K562 (cell line): ENCODE results near the gene ZNF862. TPM values are rescaled to one million over a fixed set of nuclear protein-coding genes. Genes with fewer than 3 reads are reported as not detected.

Experiments used
- ATAC-seq: fragments of 200-7000 bp; cut with Tn5 transposase; 3 replicates; pipeline ENCODE4 v1.9.1; 2020; ENCODE audit warnings: moderate library complexity
- BruUV-seq: library from RNA; stranded (reverse); fragments of 400-500 nt; replicated peaks from 2 replicates; lab custom pipeline; 2021; lab: Mats Ljungman, UMichigan
- CTCF ChIA-PET: fragments of 300-600 bp; formaldehyde crosslinking; extraction: SDS; loops from one replicate; lab custom pipeline; 2021; ENCODE audit warnings: low intra/inter-chr PET ratio; lab: Yijun Ruan, JAX
- POLR2A ChIA-PET: fragments of 300-600, 350-650 bp; sonication (Branson Sonifier 250); formaldehyde crosslinking; extraction: SDS; loops from one replicate; lab custom pipeline; 2021; ENCODE audit warnings: antibody characterized with exemption, inconsistent platforms; lab: Yijun Ruan, JAX
- DNase-seq, 4 experiments: peaks; one replicate each; pipeline versions ENCODE4 v3.0.0 to v3.0.0-alpha.2; 2011 to 2018; ENCODE audit warnings: low spot score in 3 of 4, mixed read lengths in 3 of 4; ENCODE audit errors: extremely low read depth in 1 of 4
- FAIRE-seq: peaks from 2 replicates; lab custom pipeline; 2011; peaks lifted over from hg19 to GRCh38; lab: Jason Lieb, UNC
- H2AFZ ChIP-seq: 2 replicates; pipeline ENCODE4 v1.6.0; 2011; ENCODE audit warnings: low read depth, low read length, control low read depth, inconsistent platforms
- H3K27ac ChIP-seq: fragments of 200-600 bp; 3 replicates; pipeline ENCODE4 v1.8.0; 2011; ENCODE audit warnings: low read depth, mild to moderate bottlenecking, control low read depth, inconsistent platforms, low read length, moderate library complexity, mixed read lengths; ENCODE audit errors: extremely low read depth
- H3K27me3 ChIP-seq, 2 experiments: fragments of 300-600 bp in 1 of 2; 2 replicates in 1 of 2; 3 replicates in 1 of 2; pipeline versions ENCODE4 v1.6.0 to v1.8.0; 2011; ENCODE audit warnings: inconsistent platforms in 2 of 2, low read length in 2 of 2, mild to moderate bottlenecking in 1 of 2, mixed read lengths in 1 of 2, moderate library complexity in 1 of 2; ENCODE audit not compliant: control insufficient read depth in 2 of 2, insufficient read depth in 2 of 2
- H3K36me3 ChIP-seq: fragments of 300-600 bp; 3 replicates; pipeline ENCODE4 v1.8.0; 2011; ENCODE audit warnings: mild to moderate bottlenecking, low read length, inconsistent platforms; ENCODE audit not compliant: control insufficient read depth, insufficient read depth
- H3K4me1 ChIP-seq, 2 experiments: fragments of 200-600 bp in 1 of 2; replicated peaks in 1 of 2; 2 replicates in 1 of 2; 3 replicates in 1 of 2; pipeline versions ENCODE4 v1.5.1 to v1.8.0; 2011; ENCODE audit warnings: inconsistent platforms in 2 of 2, low read length in 2 of 2, mild to moderate bottlenecking in 1 of 2, mixed read lengths in 1 of 2, moderate library complexity in 1 of 2; ENCODE audit not compliant: control insufficient read depth in 2 of 2, insufficient read depth in 2 of 2
- H3K4me2 ChIP-seq: 2 replicates; pipeline ENCODE4 v1.6.1; 2011; ENCODE audit warnings: low read length, control low read depth, inconsistent platforms, mixed read lengths; ENCODE audit not compliant: insufficient read depth
- H3K4me3 ChIP-seq: fragments of 200-600 bp; sonication (generic), shearing (Covaris generic); 2 replicates; pipeline ENCODE4 v1.5.1; 2016; ENCODE audit warnings: control low read depth, inconsistent platforms
- H3K79me2 ChIP-seq: fragments of 200-600 bp; 3 replicates; pipeline ENCODE4 v1.8.0; 2011; ENCODE audit warnings: low read length, inconsistent platforms; ENCODE audit not compliant: control insufficient read depth, insufficient read depth
- H3K9ac ChIP-seq, 2 experiments: 2 replicates each; pipeline versions ENCODE4 v1.6.0 to v1.6.1; 2011; ENCODE audit warnings: low read depth in 2 of 2, low read length in 2 of 2, control low read depth in 1 of 2, inconsistent platforms in 1 of 2, mild to moderate bottlenecking in 1 of 2, mixed read lengths in 1 of 2; ENCODE audit not compliant: insufficient read depth in 1 of 2
- H3K9me1 ChIP-seq: one replicate; pipeline ENCODE4 v1.6.0; 2011; ENCODE audit warnings: inconsistent platforms, mild to moderate bottlenecking, low read length, moderate library complexity; ENCODE audit not compliant: control insufficient read depth, insufficient read depth
- H3K9me3 ChIP-seq: replicated peaks from 2 replicates; pipeline ENCODE4 v1.5.1; 2011; ENCODE audit warnings: low read depth, low read length, inconsistent platforms; ENCODE audit not compliant: control insufficient read depth, insufficient read depth
- H4K20me1 ChIP-seq: replicated peaks from 2 replicates; pipeline ENCODE4 v1.6.1; 2011; ENCODE audit warnings: low read length, inconsistent platforms, mixed read lengths; ENCODE audit not compliant: control insufficient read depth, insufficient read depth
- E2F6 ChIP-seq, 2 experiments: IDR thresholded peaks; 2 replicates each; pipeline ENCODE4 v1.6.1; 2011; ENCODE audit warnings: borderline replicate concordance in 1 of 2, control low read depth in 1 of 2, low read depth in 1 of 2, low read length in 1 of 2, mild to moderate bottlenecking in 1 of 2, mixed read lengths in 1 of 2, moderate library complexity in 1 of 2; ENCODE audit not compliant: insufficient read depth in 1 of 2, insufficient read length in 1 of 2, poor library complexity in 1 of 2, severe bottlenecking in 1 of 2; ENCODE audit errors: extremely low read depth in 1 of 2
- ELF2 ChIP-seq: fragments of 250-450 bp; sonication (Bioruptor Pico); IDR thresholded peaks from 2 replicates; pipeline ENCODE4 v1.5.0; 2021; ENCODE audit warnings: mild to moderate bottlenecking
- L3MBTL2 ChIP-seq: fragments of 450-650 bp; IDR thresholded peaks from 2 replicates; pipeline ENCODE4 v1.6.1; 2016; ENCODE audit warnings: mild to moderate bottlenecking, moderate library complexity
- LCOR ChIP-seq: sonication (generic); formaldehyde crosslinking; IDR thresholded peaks from 2 replicates; pipeline ENCODE4 v1.8.0; 2022; ENCODE audit warnings: mild to moderate bottlenecking, missing genetic modification reagents
- MAX ChIP-seq: sonication (generic); formaldehyde crosslinking; IDR thresholded peaks from 2 replicates; pipeline ENCODE4 v1.9.0; 2022; ENCODE audit warnings: mild to moderate bottlenecking, missing genetic modification reagents
- PRDM10 ChIP-seq: fragments of 450-650 bp; IDR thresholded peaks from 2 replicates; pipeline ENCODE4 v1.6.1; 2018; ENCODE audit not compliant: partially characterized antibody
- RBM22 ChIP-seq: fragments of 200-400 bp; formaldehyde crosslinking; IDR thresholded peaks from 2 replicates; pipeline ENCODE4 v1.6.1; 2018; ENCODE audit warnings: low read length, low read depth; ENCODE audit not compliant: poor library complexity, severe bottlenecking
- RBM34 ChIP-seq: fragments of 200-400 bp; formaldehyde crosslinking; IDR thresholded peaks from 2 replicates; pipeline ENCODE4 v1.6.1; 2018; ENCODE audit warnings: low read length, borderline replicate concordance; ENCODE audit not compliant: insufficient read depth
- SRSF9 ChIP-seq: fragments of 200-400 bp; formaldehyde crosslinking; IDR thresholded peaks from 2 replicates; pipeline ENCODE4 v1.6.1; 2017; ENCODE audit warnings: low read depth, low read length, borderline replicate concordance
- ZC3H8 ChIP-seq: fragments of 450-650 bp; IDR thresholded peaks from 2 replicates; pipeline ENCODE4 v1.6.1; 2017
- ZNF121 ChIP-seq: sonication (generic); formaldehyde crosslinking; conservative IDR thresholded peaks from 2 replicates; pipeline ENCODE4 v1.8.0; 2022; ENCODE audit warnings: missing genetic modification reagents
- ZNF224 ChIP-seq: sonication (generic); formaldehyde crosslinking; IDR thresholded peaks from 2 replicates; pipeline ENCODE4 v1.8.0; 2022; ENCODE audit warnings: mild to moderate bottlenecking, missing genetic modification reagents
- WGBS: fragments of 100-300 bp; shearing (Covaris generic); methylation state at CpG from one replicate; pipeline ENCODE4 v1.1.6; 2016; ENCODE audit warnings: low coverage, mixed read lengths; ENCODE audit not compliant: insufficient coverage; ENCODE audit errors: missing lambda C conversion rate; 5-methylcytosine and 5-hydroxymethylcytosine counted together
- in situ Hi-C: fragments of 300-500 bp; cut with MboI; formaldehyde crosslinking; loops from 4 replicates; pipeline ENCODE4 v1.15.0; 2018; ENCODE audit warnings: inconsistent platforms, mixed read lengths
- intact Hi-C: fragments of 100-400 bp; cut with micrococcal nuclease; formaldehyde crosslinking; loops from 2 replicates; pipeline ENCODE4 v1.14.2; 2022
- polyA plus RNA-seq, 8 experiments: library from polyadenylated mRNA; depleted of rRNA in 4 of 8; stranded (reverse) in 5 of 8; unstranded in 3 of 8; fragments of >200 nt; fragmentation: Nextera tagmentation in 2 of 8; fragmentation: Illumina TruSeq in 1 of 8; extraction: Ambion mirVana in 2 of 8; extraction: Trizol in 1 of 8; gene quantifications; 2 replicates each; pipeline versions ENCODE4 v1.2.1 to v1.2.3, GENCODE V29; 2011 to 2014; ENCODE audit warnings: inconsistent platforms in 1 of 8, missing spikeins in 1 of 8
- total RNA-seq, 7 experiments: library from RNA; depleted of rRNA in 6 of 7; stranded (reverse); fragments of >200 nt in 6 of 7; fragmentation: Illumina TruSeq in 2 of 7; extraction: Trizol in 2 of 7; gene quantifications; 2 replicates each; pipeline versions ENCODE4 v1.2.1 to v1.2.3, GENCODE V29; 2011 to 2021; ENCODE audit warnings: low replicate concordance in 1 of 7

The ZNF862 gene
- total and polyA plus RNA-seq, 9 of the 15 experiments (the other 6 are each of a cell fraction or from before 2014, with no cell fraction given) = 1.1 to 3.9 (median 2.6) TPM

- Histone ChIP-seq H3K79me2 (no peaks in the 10 kb centered on the region), H3K4me3 (no peak overlapping the region), H3K27ac (no peak overlapping the region), H3K9ac (peak overlapping the region in 1 of 2 experiments; percentile 54; a peak in 1 of 4 replicates), H3K4me2 (no peak overlapping the region), H3K4me1 (peaks cover 9 to 77% of the 10 kb centered on the region in 2 experiments), H4K20me1 (peaks cover 40% of the 10 kb centered on the region), H3K9me3 (no peaks in the 10 kb centered on the region), H3K27me3 (peaks cover 29 to 93% of the 10 kb centered on the region in 2 experiments; a peak in 4 of 5 replicates), H2AFZ (no peak overlapping the region), H3K36me3 (no peaks in the 10 kb centered on the region), H3K9me1 (no peaks in the 10 kb centered on the region)
- no TSS peak for BruUV-seq
- FAIRE-seq = no peak
- POLR2A ChIA-PET = interaction anchor here (0.9 kb wide), 1 partner anchor 13 kb away, joined by 3 read pairs; no protein-coding TSS in a partner anchor
- in situ Hi-C loops (no loop called here), intact Hi-C loops (no loop called here)
- CTCF ChIA-PET = no interaction called here
- peak; percentile 10 for ATAC-seq
- WGBS = 13% methylated on average over 30 of the region's 30 CpGs
- no peak for DNase-seq
- peak; percentile 63; the same call in 1 of the 2 replicates for TF ChIP-seq ZNF224 (CRISPR knock-in tag)
- TF ChIP-seq SRSF9 = no peak
- TF ChIP-seq ELF2 (CRISPR knock-in tag) = no peak
- TF ChIP-seq L3MBTL2 = peak; percentile 70; the same call in 1 of the 2 replicates
- TF ChIP-seq RBM34 = no peak
- TF ChIP-seq RBM22 = no peak
- peak; percentile 50; the same call in 1 of the 2 replicates for TF ChIP-seq MAX (CRISPR knock-in tag)
- TF ChIP-seq LCOR = no peak
- 0 out of 2 replicates have a peak, but pooled peaks have one; percentile 8 for TF ChIP-seq ZNF121
- peak; percentile 45 to 73 for TF ChIP-seq E2F6 (IDR thresholded peaks at IDR 0.05; ENCODE audit: borderline replicate concordance in 1 of 2, extremely low read depth in 1 of 2, insufficient read depth in 1 of 2, insufficient read length in 1 of 2, low read depth in 1 of 2, low read length in 1 of 2, poor library complexity in 1 of 2, severe bottlenecking in 1 of 2)
- TF ChIP-seq PRDM10 = no peak
- TF ChIP-seq ZC3H8 = no peak
Measured at GRCh38 chr7:149821191-149822148, 16.7 kb upstream of the ZNF862 start.
